OCI-LY1 (cell line): ENCODE measurements around the gene DHRSX.

ENCODE experiments used
- EZH2 ChIP-seq: fragments of 200-600 bp; sonication (generic), shearing (Covaris generic); IDR thresholded peaks from 2 replicates; pipeline ENCODE4 v1.8.0; 2017; ENCODE audit warnings: borderline replicate concordance, mixed run types, mild to moderate bottlenecking, antibody characterized with exemption, low read length, moderate library complexity, mixed read lengths
- TF ChIP-seq, protein P1 (sequence below): fragments of 200-600 bp; sonication (generic), shearing (Covaris generic); IDR thresholded peaks from 2 replicates; pipeline ENCODE4 v1.5.1; 2017; ENCODE audit warnings: mild to moderate bottlenecking, antibody characterized with exemption, low read length, moderate library complexity, mixed read lengths

DNA sequence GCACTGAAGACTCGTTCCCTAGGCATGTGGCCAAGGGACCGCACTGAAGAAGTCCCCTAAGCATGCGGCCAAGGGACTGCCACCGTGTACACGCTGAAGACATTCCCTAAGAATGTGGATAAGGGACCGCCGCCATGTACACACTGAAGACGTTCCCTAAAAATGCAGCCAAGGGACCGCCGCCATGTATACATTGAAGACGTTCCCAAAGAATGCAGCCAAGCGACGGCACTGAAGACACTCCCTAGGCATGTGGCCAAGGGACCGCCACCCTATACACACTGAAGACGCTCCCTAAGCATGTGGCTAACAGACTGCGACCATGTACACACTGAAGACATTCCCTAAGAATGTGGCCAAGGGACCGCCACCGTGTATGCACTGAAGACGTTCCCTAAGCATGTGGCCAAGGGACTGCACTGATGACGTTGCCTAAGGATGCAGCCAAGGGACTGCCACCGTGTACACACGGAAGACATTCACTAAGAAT is 31.5 kb downstream of the DHRSX start:
- TF ChIP-seq, protein P1, sequence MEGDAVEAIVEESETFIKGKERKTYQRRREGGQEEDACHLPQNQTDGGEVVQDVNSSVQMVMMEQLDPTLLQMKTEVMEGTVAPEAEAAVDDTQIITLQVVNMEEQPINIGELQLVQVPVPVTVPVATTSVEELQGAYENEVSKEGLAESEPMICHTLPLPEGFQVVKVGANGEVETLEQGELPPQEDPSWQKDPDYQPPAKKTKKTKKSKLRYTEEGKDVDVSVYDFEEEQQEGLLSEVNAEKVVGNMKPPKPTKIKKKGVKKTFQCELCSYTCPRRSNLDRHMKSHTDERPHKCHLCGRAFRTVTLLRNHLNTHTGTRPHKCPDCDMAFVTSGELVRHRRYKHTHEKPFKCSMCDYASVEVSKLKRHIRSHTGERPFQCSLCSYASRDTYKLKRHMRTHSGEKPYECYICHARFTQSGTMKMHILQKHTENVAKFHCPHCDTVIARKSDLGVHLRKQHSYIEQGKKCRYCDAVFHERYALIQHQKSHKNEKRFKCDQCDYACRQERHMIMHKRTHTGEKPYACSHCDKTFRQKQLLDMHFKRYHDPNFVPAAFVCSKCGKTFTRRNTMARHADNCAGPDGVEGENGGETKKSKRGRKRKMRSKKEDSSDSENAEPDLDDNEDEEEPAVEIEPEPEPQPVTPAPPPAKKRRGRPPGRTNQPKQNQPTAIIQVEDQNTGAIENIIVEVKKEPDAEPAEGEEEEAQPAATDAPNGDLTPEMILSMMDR = no peak
- TF ChIP-seq EZH2 = no peak
